CD8-positive, alpha-beta memory T cell (primary cell): ENCODE results near the gene ANAPC4. TPM values are rescaled to one million over a fixed set of nuclear protein-coding genes. Genes with fewer than 3 reads are reported as not detected.

Experiments used
- CTCF ChIA-PET: fragments of 350-600 bp; sonication (Branson Sonifier 250); formaldehyde crosslinking; loops from one replicate; lab custom pipeline; 2021; ENCODE audit warnings: antibody characterized with exemption; lab: Charles Lee
- POLR2A ChIA-PET: fragments of 350-600 bp; sonication (Branson Sonifier 250); formaldehyde crosslinking; loops from one replicate; lab custom pipeline; 2021; ENCODE audit warnings: antibody characterized with exemption; lab: Charles Lee
- DNase-seq, 5 donors: peaks; one replicate each; pipeline versions ENCODE4 v3.0.0 to v3.0.0-alpha.2; 2020 to 2022; ENCODE audit warnings: mixed read lengths in 1 of 5
- H3K27ac ChIP-seq: one replicate; pipeline ENCODE4 v1.7.0; 2013; ENCODE audit warnings: low read depth, mild to moderate bottlenecking, low read length, moderate library complexity
- H3K27me3 ChIP-seq: 2 replicates; pipeline ENCODE4 v1.7.0; 2013; ENCODE audit warnings: low read length, mild to moderate bottlenecking; ENCODE audit not compliant: insufficient read depth, poor library complexity, severe bottlenecking
- H3K36me3 ChIP-seq: 2 replicates; pipeline ENCODE4 v1.7.0; 2013; ENCODE audit warnings: mild to moderate bottlenecking, low read length, moderate library complexity; ENCODE audit not compliant: insufficient read depth
- H3K4me1 ChIP-seq: 2 replicates; pipeline ENCODE4 v1.7.0; 2013; ENCODE audit warnings: mild to moderate bottlenecking, low read length, moderate library complexity; ENCODE audit not compliant: insufficient read depth
- H3K4me3 ChIP-seq: 2 replicates; pipeline ENCODE4 v1.7.0; 2013; ENCODE audit warnings: mild to moderate bottlenecking, low read length
- H3K9me3 ChIP-seq: 2 replicates; pipeline ENCODE4 v1.7.0; 2013; ENCODE audit warnings: mild to moderate bottlenecking, low read length
- H3K27ac Mint-ChIP-seq, 8 donors: one replicate each; pipeline ENCODE4 v1.8.0; 2020 to 2021; ENCODE audit warnings: mixed read lengths in 8 of 8, mild to moderate bottlenecking in 6 of 8, inconsistent platforms in 3 of 8, moderate library complexity in 3 of 8
- H3K27me3 Mint-ChIP-seq, 2 donors: one replicate each; pipeline ENCODE4 v1.8.0; 2020 to 2021; ENCODE audit warnings: mixed read lengths in 2 of 2, mild to moderate bottlenecking in 1 of 2, moderate library complexity in 1 of 2
- H3K36me3 Mint-ChIP-seq, 3 donors: one replicate each; pipeline ENCODE4 v1.8.0; 2020 to 2021; ENCODE audit warnings: mixed read lengths in 3 of 3, inconsistent platforms in 1 of 3, mild to moderate bottlenecking in 1 of 3
- H3K4me1 Mint-ChIP-seq, 3 donors: one replicate each; pipeline ENCODE4 v1.8.0; 2020 to 2021; ENCODE audit warnings: mixed read lengths in 3 of 3, inconsistent platforms in 1 of 3, mild to moderate bottlenecking in 1 of 3
- H3K4me3 Mint-ChIP-seq, 7 donors: one replicate each; pipeline ENCODE4 v1.8.0; 2020 to 2021; ENCODE audit warnings: mixed read lengths in 7 of 7, mild to moderate bottlenecking in 6 of 7, moderate library complexity in 4 of 7, inconsistent platforms in 2 of 7
- H3K9me3 Mint-ChIP-seq, 5 donors: one replicate each; pipeline ENCODE4 v1.8.0; 2020 to 2022; ENCODE audit warnings: mixed read lengths in 5 of 5, mild to moderate bottlenecking in 3 of 5, moderate library complexity in 2 of 5, inconsistent platforms in 1 of 5
- polyA plus RNA-seq: library from polyadenylated mRNA; unstranded; fragments of 300-500 nt; fragmentation: Illumina TruSeq; gene quantifications from one replicate; pipeline ENCODE4 v1.2.3, GENCODE V29; 2021
- total RNA-seq, 2 experiments: library from RNA; stranded (reverse); gene quantifications; one replicate each; pipeline ENCODE4 v1.2.3, GENCODE V29; 2021

ANAPC4 gene
- total and polyA plus RNA-seq, 3 experiments from 2014 or later: 21.5 to 37.7 (median 35.7) TPM

- DNase-seq: no peak
- H3K27me3 ChIP-seq: no peaks in the 10 kb centered on the region
- no peaks in the 10 kb centered on the region for H3K36me3 ChIP-seq
- Mint-ChIP-seq H3K27ac (peak overlapping the region in 3 of 8 donors; percentile 4 to 61 (median 37)), H3K4me1 (no peaks in the 10 kb centered on the region), H3K27me3 (no peaks in the 10 kb centered on the region), H3K36me3 (peaks cover 4 to 43% (median 5%) of the 10 kb centered on the region in 3 donors), H3K4me3 (no peak overlapping the region), H3K9me3 (no peaks in the 10 kb centered on the region)
- H3K4me1 ChIP-seq: no peaks in the 10 kb centered on the region
- POLR2A ChIA-PET: no interaction called here
- H3K4me3 ChIP-seq: no peak overlapping the region
- CTCF ChIA-PET: no interaction called here
- H3K9me3 ChIP-seq: no peaks in the 10 kb centered on the region
- H3K27ac ChIP-seq: no peak overlapping the region
Observed at GRCh38 chr4:25346913-25347312, 30.1 kb upstream of the ANAPC4 start.

DNA sequence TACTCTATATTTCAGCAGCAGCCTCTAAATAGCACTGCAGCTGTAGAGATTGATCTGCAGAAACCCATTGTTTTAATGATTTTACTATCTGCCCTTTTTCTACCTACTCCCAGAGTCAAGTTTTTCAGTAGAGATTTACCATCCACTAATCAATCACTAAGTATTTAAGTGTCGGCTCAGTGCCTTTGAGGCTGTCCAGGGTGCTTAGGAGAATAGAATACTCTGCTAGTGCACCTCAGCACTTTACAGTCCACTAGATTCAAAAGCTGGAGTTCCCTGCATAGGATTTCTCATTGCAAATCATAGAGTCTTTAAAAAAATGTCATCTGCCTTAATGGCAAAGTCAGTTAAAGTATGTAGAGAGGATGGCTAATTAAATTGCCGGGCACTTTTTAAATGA lies 29.6 kb upstream of the ANAPC4 start:
- no peaks in the 10 kb centered on the region for H3K4me1 Mint-ChIP-seq
- no peaks in the 10 kb centered on the region for H3K9me3 Mint-ChIP-seq
- Histone ChIP-seq H3K4me3 (no peak overlapping the region), H3K9me3 (no peaks in the 10 kb centered on the region), H3K4me1 (no peaks in the 10 kb centered on the region), H3K36me3 (no peaks in the 10 kb centered on the region), H3K27ac (no peak overlapping the region), H3K27me3 (no peaks in the 10 kb centered on the region)
- no peak for DNase-seq
- no peak overlapping the region for H3K4me3 Mint-ChIP-seq
- no peak overlapping the region for H3K27ac Mint-ChIP-seq
- ChIA-PET POLR2A (no interaction called here), CTCF (no interaction called here)
- H3K36me3 Mint-ChIP-seq: peaks cover 4 to 45% (median 10%) of the 10 kb centered on the region in 3 donors
- no peaks in the 10 kb centered on the region for H3K27me3 Mint-ChIP-seq

DNA sequence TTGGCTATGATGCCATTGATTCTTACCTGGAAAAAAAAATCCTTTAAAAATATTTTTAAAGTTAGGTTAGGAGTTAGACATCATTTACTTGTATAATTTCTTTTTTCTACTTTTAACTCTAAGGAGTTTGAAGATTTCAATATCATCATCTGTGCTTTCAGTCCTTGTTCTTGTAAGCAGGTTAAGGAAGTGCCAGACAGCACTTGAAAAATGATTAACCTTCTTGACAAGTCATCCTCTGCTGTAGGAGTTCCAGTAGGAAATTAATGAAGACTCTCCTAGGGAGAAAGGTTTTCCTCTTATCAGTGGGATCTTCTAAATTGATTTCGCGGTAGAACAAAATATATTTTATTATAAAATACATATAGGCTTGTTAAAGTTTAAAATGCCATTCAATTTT lies 29.1 kb upstream of the ANAPC4 start:
- ChIA-PET POLR2A (no interaction called here), CTCF (no interaction called here)
- no peaks in the 10 kb centered on the region for H3K4me1 Mint-ChIP-seq
- H3K4me1 ChIP-seq: no peaks in the 10 kb centered on the region
- no peak overlapping the region for H3K4me3 Mint-ChIP-seq
- H3K9me3 Mint-ChIP-seq: no peaks in the 10 kb centered on the region
- H3K4me3 ChIP-seq: no peak overlapping the region
- peaks cover 4 to 42% (median 10%) of the 10 kb centered on the region in 3 donors for H3K36me3 Mint-ChIP-seq
- no peaks in the 10 kb centered on the region for H3K9me3 ChIP-seq
- no peaks in the 10 kb centered on the region for H3K27me3 ChIP-seq
- H3K36me3 ChIP-seq: no peaks in the 10 kb centered on the region
- no peak overlapping the region for H3K27ac ChIP-seq
- no peak overlapping the region for H3K27ac Mint-ChIP-seq
- no peak for DNase-seq
- no peaks in the 10 kb centered on the region for H3K27me3 Mint-ChIP-seq

- Histone ChIP-seq H3K27me3 (no peaks in the 10 kb centered on the region), H3K4me3 (no peak overlapping the region), H3K9me3 (no peaks in the 10 kb centered on the region), H3K27ac (no peak overlapping the region), H3K36me3 (no peaks in the 10 kb centered on the region), H3K4me1 (no peaks in the 10 kb centered on the region)
- no peak for DNase-seq
- no peak overlapping the region for H3K4me3 Mint-ChIP-seq
- peaks cover 4 to 40% (median 11%) of the 10 kb centered on the region in 3 donors for H3K36me3 Mint-ChIP-seq
- CTCF ChIA-PET: interaction anchor here (1.9 kb wide), 1 partner anchor 38 kb away, joined by 5 read pairs; the partner anchor contains the start of gene ZCCHC4
- H3K4me1 Mint-ChIP-seq: no peaks in the 10 kb centered on the region
- no peaks in the 10 kb centered on the region for H3K27me3 Mint-ChIP-seq
- POLR2A ChIA-PET: no interaction called here
- H3K9me3 Mint-ChIP-seq: no peaks in the 10 kb centered on the region
- H3K27ac Mint-ChIP-seq: no peak overlapping the region
Observed at GRCh38 chr4:25350561-25350960, 26.5 kb upstream of the ANAPC4 start.

DNA sequence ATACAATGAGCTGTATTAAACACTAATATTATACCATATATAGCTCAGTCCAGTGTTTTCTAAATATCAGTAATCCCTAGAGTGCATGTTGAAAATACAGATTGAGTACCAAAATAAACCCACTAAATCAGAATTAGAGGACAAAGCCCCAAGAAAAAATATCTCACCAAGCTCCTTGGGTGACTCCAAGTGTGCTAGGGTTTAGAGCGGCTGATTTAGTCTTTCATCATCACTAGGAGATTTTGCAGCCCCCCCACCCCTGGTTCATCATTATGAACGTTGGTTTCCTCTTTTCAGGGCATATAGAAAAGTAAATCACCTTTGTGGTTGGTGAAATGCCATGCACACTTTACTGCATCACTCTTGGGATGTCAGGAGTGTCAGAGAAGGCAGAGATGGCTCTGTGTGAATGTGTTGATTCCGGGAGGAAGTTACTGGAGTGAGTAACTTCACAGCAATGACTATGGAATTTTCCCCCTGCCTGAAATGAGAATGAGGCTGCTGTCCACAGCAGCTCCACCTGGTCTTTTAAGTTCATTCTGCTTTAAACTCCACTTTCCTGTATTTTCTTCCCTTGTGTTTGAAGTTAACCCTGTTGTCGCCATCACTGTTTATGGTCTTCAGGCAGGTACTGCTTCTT lies 25.2 kb upstream of the ANAPC4 start:
- Mint-ChIP-seq H3K27ac (no peak overlapping the region), H3K36me3 (peaks cover 4 to 35% (median 8%) of the 10 kb centered on the region in 3 donors), H3K9me3 (no peaks in the 10 kb centered on the region), H3K4me3 (no peak overlapping the region), H3K4me1 (no peaks in the 10 kb centered on the region), H3K27me3 (no peaks in the 10 kb centered on the region)
- ChIA-PET POLR2A (no interaction called here), CTCF (interaction anchor here (1.9 kb wide), 1 partner anchor 40 kb away, joined by 5 read pairs; the partner anchor contains the start of gene ZCCHC4)
- no peaks in the 10 kb centered on the region for H3K4me1 ChIP-seq
- H3K27ac ChIP-seq: no peak overlapping the region
- no peaks in the 10 kb centered on the region for H3K9me3 ChIP-seq
- H3K36me3 ChIP-seq: no peaks in the 10 kb centered on the region
- H3K4me3 ChIP-seq: no peak overlapping the region
- H3K27me3 ChIP-seq: no peaks in the 10 kb centered on the region
- DNase-seq: no peak

- H3K4me1 ChIP-seq: no peaks in the 10 kb centered on the region
- no peak overlapping the region for H3K4me3 ChIP-seq
Observed at GRCh38 chr4:25356068-25356467, 21.0 kb upstream of the ANAPC4 start.

GRCh38 chr4:25358515-25359275 lies 18.4 kb upstream of the ANAPC4 start:
- Histone ChIP-seq H3K36me3 (no peaks in the 10 kb centered on the region), H3K4me1 (no peaks in the 10 kb centered on the region), H3K4me3 (no peak overlapping the region), H3K27ac (no peak overlapping the region), H3K9me3 (no peaks in the 10 kb centered on the region), H3K27me3 (no peaks in the 10 kb centered on the region)
- Mint-ChIP-seq H3K9me3 (no peaks in the 10 kb centered on the region), H3K27ac (peak overlapping the region in 1 of 8 donors; percentile 7), H3K4me3 (no peak overlapping the region), H3K4me1 (no peaks in the 10 kb centered on the region), H3K36me3 (peaks cover 0 to 25% (median 9%) of the 10 kb centered on the region in 3 donors), H3K27me3 (no peaks in the 10 kb centered on the region)
- POLR2A ChIA-PET: no interaction called here
- CTCF ChIA-PET: interaction anchor here (1.0 to 1.8 kb wide), 3 partner anchors 9 to 46 kb away, joined by 3 to 5 read pairs (median 3); partner anchors contain the start of gene ZCCHC4
- no peak for DNase-seq

More at GRCh38 chr4:25356068-25356467, 21.0 kb upstream of the ANAPC4 start:
- POLR2A ChIA-PET: no interaction called here
- Mint-ChIP-seq H3K4me1 (no peaks in the 10 kb centered on the region), H3K4me3 (no peak overlapping the region), H3K27me3 (no peaks in the 10 kb centered on the region), H3K9me3 (no peaks in the 10 kb centered on the region), H3K27ac (no peak overlapping the region), H3K36me3 (peaks cover 4 to 27% (median 10%) of the 10 kb centered on the region in 3 donors)
- H3K9me3 ChIP-seq: no peaks in the 10 kb centered on the region
- H3K27me3 ChIP-seq: no peaks in the 10 kb centered on the region
- no peak overlapping the region for H3K27ac ChIP-seq
- CTCF ChIA-PET: interaction anchor here (1.0 kb wide), 1 partner anchor 44 kb away, joined by 3 read pairs; no protein-coding TSS in a partner anchor
- DNase-seq: no peak
- H3K36me3 ChIP-seq: no peaks in the 10 kb centered on the region

GRCh38 chr4:25361253-25361652 lies 15.8 kb upstream of the ANAPC4 start:
- Mint-ChIP-seq H3K36me3 (peaks cover 0 to 33% (median 7%) of the 10 kb centered on the region in 3 donors), H3K27ac (peak overlapping the region in 1 of 8 donors; percentile 90), H3K9me3 (no peaks in the 10 kb centered on the region), H3K4me1 (no peaks in the 10 kb centered on the region), H3K4me3 (no peak overlapping the region), H3K27me3 (no peaks in the 10 kb centered on the region)
- Histone ChIP-seq H3K36me3 (no peaks in the 10 kb centered on the region), H3K9me3 (no peaks in the 10 kb centered on the region), H3K27me3 (no peaks in the 10 kb centered on the region), H3K4me3 (no peak overlapping the region), H3K4me1 (no peaks in the 10 kb centered on the region), H3K27ac (no peak overlapping the region)
- CTCF ChIA-PET: no interaction called here
- no peak for DNase-seq
- POLR2A ChIA-PET: no interaction called here
